ENCODE data around the gene SLC17A5.

- TF ChIP-seq, protein P1, sequence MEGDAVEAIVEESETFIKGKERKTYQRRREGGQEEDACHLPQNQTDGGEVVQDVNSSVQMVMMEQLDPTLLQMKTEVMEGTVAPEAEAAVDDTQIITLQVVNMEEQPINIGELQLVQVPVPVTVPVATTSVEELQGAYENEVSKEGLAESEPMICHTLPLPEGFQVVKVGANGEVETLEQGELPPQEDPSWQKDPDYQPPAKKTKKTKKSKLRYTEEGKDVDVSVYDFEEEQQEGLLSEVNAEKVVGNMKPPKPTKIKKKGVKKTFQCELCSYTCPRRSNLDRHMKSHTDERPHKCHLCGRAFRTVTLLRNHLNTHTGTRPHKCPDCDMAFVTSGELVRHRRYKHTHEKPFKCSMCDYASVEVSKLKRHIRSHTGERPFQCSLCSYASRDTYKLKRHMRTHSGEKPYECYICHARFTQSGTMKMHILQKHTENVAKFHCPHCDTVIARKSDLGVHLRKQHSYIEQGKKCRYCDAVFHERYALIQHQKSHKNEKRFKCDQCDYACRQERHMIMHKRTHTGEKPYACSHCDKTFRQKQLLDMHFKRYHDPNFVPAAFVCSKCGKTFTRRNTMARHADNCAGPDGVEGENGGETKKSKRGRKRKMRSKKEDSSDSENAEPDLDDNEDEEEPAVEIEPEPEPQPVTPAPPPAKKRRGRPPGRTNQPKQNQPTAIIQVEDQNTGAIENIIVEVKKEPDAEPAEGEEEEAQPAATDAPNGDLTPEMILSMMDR (IDR thresholded peaks at IDR 0.05): no peak
- no peak for TF ChIP-seq POLR2A (IDR thresholded peaks at IDR 0.05)
These were observed 49.3 kb downstream of the SLC17A5 start for GRCh38 chr6:73604461-73604860.

Data from adrenal gland (tissue), 5 donors.